OCI-LY3 (cell line): ENCODE results near the gene UPK3A.

Experiments used
- EZH2phosphoT487 ChIP-seq: fragments of 200-600 bp; shearing (Covaris generic); IDR thresholded peaks from 2 replicates; pipeline ENCODE4 v1.6.1; 2018; ENCODE audit warnings: antibody characterized with exemption, mixed run types, low read depth
- TF ChIP-seq, protein P1 (sequence below): fragments of 200-600, 300-600 bp; sonication (generic); IDR thresholded peaks from 2 replicates; pipeline ENCODE4 v1.5.1; 2014; ENCODE audit warnings: antibody characterized with exemption, low read length, low read depth

DNA sequence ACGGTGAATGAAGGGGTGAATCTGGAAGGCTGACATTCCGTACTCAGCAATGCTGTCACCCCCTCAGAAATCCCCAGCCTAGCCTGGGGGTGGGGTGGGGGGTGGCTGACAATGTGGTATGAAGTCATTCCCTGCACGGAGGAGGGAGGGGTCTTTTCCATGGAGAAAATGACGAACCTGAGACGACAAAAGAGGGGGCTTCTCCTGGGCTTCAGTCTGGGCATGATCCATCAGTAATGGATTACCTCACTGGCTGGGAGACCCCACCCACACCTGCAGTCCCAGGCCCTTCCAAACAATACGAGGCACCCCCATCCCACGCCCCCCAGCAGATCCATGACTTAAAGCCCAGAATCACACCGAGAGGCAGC is 45.1 kb upstream of the UPK3A start:
- TF ChIP-seq, protein P1, sequence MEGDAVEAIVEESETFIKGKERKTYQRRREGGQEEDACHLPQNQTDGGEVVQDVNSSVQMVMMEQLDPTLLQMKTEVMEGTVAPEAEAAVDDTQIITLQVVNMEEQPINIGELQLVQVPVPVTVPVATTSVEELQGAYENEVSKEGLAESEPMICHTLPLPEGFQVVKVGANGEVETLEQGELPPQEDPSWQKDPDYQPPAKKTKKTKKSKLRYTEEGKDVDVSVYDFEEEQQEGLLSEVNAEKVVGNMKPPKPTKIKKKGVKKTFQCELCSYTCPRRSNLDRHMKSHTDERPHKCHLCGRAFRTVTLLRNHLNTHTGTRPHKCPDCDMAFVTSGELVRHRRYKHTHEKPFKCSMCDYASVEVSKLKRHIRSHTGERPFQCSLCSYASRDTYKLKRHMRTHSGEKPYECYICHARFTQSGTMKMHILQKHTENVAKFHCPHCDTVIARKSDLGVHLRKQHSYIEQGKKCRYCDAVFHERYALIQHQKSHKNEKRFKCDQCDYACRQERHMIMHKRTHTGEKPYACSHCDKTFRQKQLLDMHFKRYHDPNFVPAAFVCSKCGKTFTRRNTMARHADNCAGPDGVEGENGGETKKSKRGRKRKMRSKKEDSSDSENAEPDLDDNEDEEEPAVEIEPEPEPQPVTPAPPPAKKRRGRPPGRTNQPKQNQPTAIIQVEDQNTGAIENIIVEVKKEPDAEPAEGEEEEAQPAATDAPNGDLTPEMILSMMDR = no peak
- no peak for TF ChIP-seq EZH2phosphoT487
